Activated naive CD8-positive, alpha-beta T cell treated with anti-CD3 and anti-CD28 coated beads, Interleukin-2, amount 10 ng/mL, durations not matched to agents 7 days and 5 days (primary cell): ENCODE data around the gene RIN3. TPM values are rescaled to one million over a fixed set of nuclear protein-coding genes. Genes with fewer than 3 reads are reported as not detected.

Experiments
- ATAC-seq: fragments of 150-1000 bp; cut with Tn5 transposase; one replicate; pipeline ENCODE4 v1.10.0; 2021; ENCODE audit warnings: low read depth, moderate library complexity
- POLR2A ChIA-PET: fragments of 350-600 bp; sonication (Branson Sonifier 250); formaldehyde crosslinking; loops from one replicate; lab custom pipeline; 2021; ENCODE audit warnings: antibody characterized with exemption; lab: Charles Lee
- DNase-seq: peaks from one replicate; pipeline ENCODE4 v3.0.0; 2021
- H3K27ac Mint-ChIP-seq: one replicate; pipeline ENCODE4 v1.8.0; 2022; ENCODE audit warnings: mild to moderate bottlenecking, mixed read lengths
- H3K27me3 Mint-ChIP-seq: one replicate; pipeline ENCODE4 v1.8.0; 2022; ENCODE audit warnings: mild to moderate bottlenecking, moderate library complexity, mixed read lengths
- H3K36me3 Mint-ChIP-seq: one replicate; pipeline ENCODE4 v1.8.0; 2021; ENCODE audit warnings: mild to moderate bottlenecking, mixed read lengths
- H3K4me1 Mint-ChIP-seq: one replicate; pipeline ENCODE4 v1.8.0; 2021; ENCODE audit warnings: mixed read lengths
- H3K4me3 Mint-ChIP-seq: one replicate; pipeline ENCODE4 v1.8.0; 2022; ENCODE audit warnings: mild to moderate bottlenecking, moderate library complexity, mixed read lengths
- H3K9me3 Mint-ChIP-seq: one replicate; pipeline ENCODE4 v1.8.0; 2021; ENCODE audit warnings: mixed read lengths
- total RNA-seq, 2 experiments: library from RNA; stranded (reverse); gene quantifications; one replicate each; pipeline ENCODE4 v1.2.3, GENCODE V29; 2021

RIN3 gene
- total RNA-seq, 2 experiments from 2014 or later = 80.5 to 80.9 TPM

GRCh38 chr14:92603309-92604242 lies 90.0 kb downstream of the RIN3 start:
- peaks cover 25% of the 10 kb centered on the region for H3K4me1 Mint-ChIP-seq

GRCh38 chr14:92605274-92605940 lies 91.8 kb downstream of the RIN3 start:
- no peak for ATAC-seq
- DNase-seq = no peak
- POLR2A ChIA-PET = no interaction called here
- Mint-ChIP-seq H3K27ac (no peak overlapping the region), H3K4me3 (no peak overlapping the region), H3K36me3 (peaks cover 15% of the 10 kb centered on the region), H3K27me3 (no peaks in the 10 kb centered on the region), H3K4me1 (peaks cover 25% of the 10 kb centered on the region), H3K9me3 (peaks cover 3% of the 10 kb centered on the region)

More at GRCh38 chr14:92603309-92604242, 90.0 kb downstream of the RIN3 start:
- ATAC-seq (peak; percentile 49), DNase-seq (no peak)
- POLR2A ChIA-PET = no interaction called here
- Mint-ChIP-seq H3K36me3 (peaks cover 16% of the 10 kb centered on the region), H3K27ac (no peak overlapping the region), H3K9me3 (peaks cover 3% of the 10 kb centered on the region), H3K4me3 (no peak overlapping the region), H3K27me3 (no peaks in the 10 kb centered on the region)

GRCh38 chr14:92607251-92607650 lies 93.7 kb downstream of the RIN3 start:
- Mint-ChIP-seq H3K4me3 (no peak overlapping the region), H3K27ac (no peak overlapping the region), H3K27me3 (no peaks in the 10 kb centered on the region), H3K36me3 (peaks cover 33% of the 10 kb centered on the region), H3K9me3 (peaks cover 9% of the 10 kb centered on the region), H3K4me1 (peaks cover 18% of the 10 kb centered on the region)
- DNase-seq = no peak
- ATAC-seq = no peak
- POLR2A ChIA-PET = no interaction called here

GRCh38 chr14:92607702-92608429 lies 94.3 kb downstream of the RIN3 start:
- ATAC-seq (no peak), DNase-seq (no peak)
- peaks cover 24% of the 10 kb centered on the region for H3K4me1 Mint-ChIP-seq
- H3K27ac Mint-ChIP-seq = no peak overlapping the region
- no peaks in the 10 kb centered on the region for H3K27me3 Mint-ChIP-seq
- POLR2A ChIA-PET = no interaction called here
- peaks cover 36% of the 10 kb centered on the region for H3K36me3 Mint-ChIP-seq
- peaks cover 9% of the 10 kb centered on the region for H3K9me3 Mint-ChIP-seq
- no peak overlapping the region for H3K4me3 Mint-ChIP-seq

GRCh38 chr14:92609955-92610354 lies 96.4 kb downstream of the RIN3 start:
- ATAC-seq (no peak), DNase-seq (no peak)
- Mint-ChIP-seq H3K4me1 (peaks cover 30% of the 10 kb centered on the region), H3K4me3 (no peak overlapping the region), H3K27ac (no peak overlapping the region), H3K36me3 (peaks cover 35% of the 10 kb centered on the region), H3K9me3 (peaks cover 9% of the 10 kb centered on the region), H3K27me3 (no peaks in the 10 kb centered on the region)
- POLR2A ChIA-PET = no interaction called here

GRCh38 chr14:92610849-92611271 lies 97.3 kb downstream of the RIN3 start:
- Mint-ChIP-seq H3K27ac (no peak overlapping the region), H3K9me3 (peaks cover 9% of the 10 kb centered on the region), H3K4me3 (no peak overlapping the region), H3K4me1 (peaks cover 39% of the 10 kb centered on the region), H3K36me3 (peaks cover 40% of the 10 kb centered on the region), H3K27me3 (no peaks in the 10 kb centered on the region)
- POLR2A ChIA-PET = no interaction called here
- ATAC-seq (no peak), DNase-seq (no peak)

- peaks cover 41% of the 10 kb centered on the region for H3K36me3 Mint-ChIP-seq
- peak overlapping the region; percentile 12 for H3K4me3 Mint-ChIP-seq
- ATAC-seq = no peak
- H3K27ac Mint-ChIP-seq = no peak overlapping the region
- peak; percentile 68 for DNase-seq
- H3K4me1 Mint-ChIP-seq = peaks cover 48% of the 10 kb centered on the region
- H3K9me3 Mint-ChIP-seq = peaks cover 5% of the 10 kb centered on the region
- H3K27me3 Mint-ChIP-seq = no peaks in the 10 kb centered on the region
- POLR2A ChIA-PET = no interaction called here
Observed at GRCh38 chr14:92613008-92613658, 99.6 kb downstream of the RIN3 start.

GRCh38 chr14:92613681-92614260 lies 100.2 kb downstream of the RIN3 start:
- ATAC-seq (no peak), DNase-seq (no peak)
- H3K9me3 Mint-ChIP-seq = peaks cover 5% of the 10 kb centered on the region
- H3K27me3 Mint-ChIP-seq = no peaks in the 10 kb centered on the region
- peaks cover 41% of the 10 kb centered on the region for H3K36me3 Mint-ChIP-seq
- POLR2A ChIA-PET = interaction anchor here (0.7 to 3.6 kb wide), 2 partner anchors 13 to 38 kb away, joined by 3 to 31 read pairs; no protein-coding TSS in a partner anchor
- peaks cover 47% of the 10 kb centered on the region for H3K4me1 Mint-ChIP-seq
- H3K4me3 Mint-ChIP-seq = no peak overlapping the region
- H3K27ac Mint-ChIP-seq = no peak overlapping the region

- Mint-ChIP-seq H3K4me1 (peaks cover 35% of the 10 kb centered on the region), H3K4me3 (peak overlapping the region; percentile 62), H3K9me3 (peaks cover 9% of the 10 kb centered on the region), H3K36me3 (peaks cover 50% of the 10 kb centered on the region), H3K27me3 (no peaks in the 10 kb centered on the region), H3K27ac (peak overlapping the region; percentile 91)
- POLR2A ChIA-PET = interaction anchor here (0.7 to 3.6 kb wide), 5 partner anchors 25 to 494 kb away, joined by 3 to 31 read pairs (median 4); partner anchors contain the start of gene NDUFB1
- ATAC-seq (peak; percentile 98), DNase-seq (peak; percentile 72)
Observed at GRCh38 chr14:92615451-92615850, 101.9 kb downstream of the RIN3 start.

GRCh38 chr14:92616178-92616577 lies 102.6 kb downstream of the RIN3 start:
- ATAC-seq = no peak
- peaks cover 12% of the 10 kb centered on the region for H3K9me3 Mint-ChIP-seq
- POLR2A ChIA-PET = interaction anchor here (0.7 to 3.6 kb wide), 4 partner anchors 26 to 495 kb away, joined by 3 to 31 read pairs (median 4); partner anchors contain the start of gene NDUFB1
- peaks cover 48% of the 10 kb centered on the region for H3K36me3 Mint-ChIP-seq
- no peaks in the 10 kb centered on the region for H3K27me3 Mint-ChIP-seq
- peak overlapping the region; percentile 62 for H3K4me3 Mint-ChIP-seq
- DNase-seq = no peak
- H3K27ac Mint-ChIP-seq = peak overlapping the region; percentile 91
- peaks cover 35% of the 10 kb centered on the region for H3K4me1 Mint-ChIP-seq

GRCh38 chr14:92617581-92617980 lies 104.0 kb downstream of the RIN3 start:
- Mint-ChIP-seq H3K36me3 (peaks cover 51% of the 10 kb centered on the region), H3K27ac (no peak overlapping the region), H3K9me3 (peaks cover 15% of the 10 kb centered on the region), H3K27me3 (no peaks in the 10 kb centered on the region), H3K4me1 (peaks cover 33% of the 10 kb centered on the region), H3K4me3 (no peak overlapping the region)
- POLR2A ChIA-PET = no interaction called here
- DNase-seq = no peak
- no peak for ATAC-seq

- Mint-ChIP-seq H3K36me3 (peaks cover 68% of the 10 kb centered on the region), H3K27me3 (no peaks in the 10 kb centered on the region), H3K4me1 (peaks cover 19% of the 10 kb centered on the region), H3K27ac (no peak overlapping the region), H3K4me3 (no peak overlapping the region), H3K9me3 (peaks cover 28% of the 10 kb centered on the region)
- POLR2A ChIA-PET = no interaction called here
- DNase-seq = no peak
- ATAC-seq = no peak
Observed at GRCh38 chr14:92619671-92620456, 106.3 kb downstream of the RIN3 start.
